GM12878 (cell line): ENCODE measurements around the gene MTMR3. TPM values are rescaled to one million over a fixed set of nuclear protein-coding genes. Genes with fewer than 3 reads are reported as not detected.

Source experiments
- EED ChIP-seq: sonication (generic); IDR thresholded peaks from 2 replicates; pipeline ENCODE4 v1.6.1; 2016; ENCODE audit warnings: antibody characterized with exemption, low read depth
- HDAC2 ChIP-seq: fragments of 200-600 bp; sonication (generic); IDR thresholded peaks from 2 replicates; pipeline ENCODE4 v1.6.1; 2017
- LARP7 ChIP-seq: fragments of 450-650 bp; IDR thresholded peaks from 2 replicates; pipeline ENCODE4 v1.6.1; 2017; ENCODE audit warnings: mild to moderate bottlenecking
- NFYA ChIP-seq: IDR thresholded peaks from 2 replicates; pipeline ENCODE4 v1.6.1; 2011; ENCODE audit warnings: low read depth, mild to moderate bottlenecking, low read length, improper control_type of control experiment, borderline replicate concordance
- RELA ChIP-seq: fragments of 450-650 bp; IDR thresholded peaks from 2 replicates; pipeline ENCODE4 v1.8.0; 2014; ENCODE audit warnings: borderline replicate concordance; ENCODE audit not compliant: partially characterized antibody
- RUNX3 ChIP-seq: IDR thresholded peaks from 2 replicates; pipeline ENCODE4 v1.6.1; 2012; ENCODE audit warnings: low read length, inconsistent platforms
- SP1 ChIP-seq: IDR thresholded peaks from one replicate; pipeline ENCODE4 v1.6.1; 2011; ENCODE audit warnings: low read depth, low read length
- TCF3 ChIP-seq: IDR thresholded peaks from 2 replicates; pipeline ENCODE4 v1.6.1; 2012; ENCODE audit warnings: low read depth, mild to moderate bottlenecking, low read length, borderline replicate concordance; ENCODE audit not compliant: insufficient read depth
- ZBTB40 ChIP-seq: fragments of 450-650 bp; IDR thresholded peaks from 2 replicates; pipeline ENCODE4 v1.6.1; 2016; ENCODE audit warnings: mild to moderate bottlenecking, moderate library complexity, borderline replicate concordance
- polyA plus RNA-seq, 11 experiments: library from polyadenylated mRNA; depleted of rRNA in 4 of 11; unstranded in 6 of 11; stranded (reverse) in 5 of 11; fragments of >200 nt; fragmentation: Nextera tagmentation in 4 of 11; fragmentation: Illumina TruSeq in 1 of 11; extraction: Ambion mirVana in 4 of 11; extraction: Trizol in 1 of 11; gene quantifications; 1 replicate in 1 of 11; 2 replicates in 10 of 11; pipeline versions ENCODE4 v1.2.1 to v1.2.3, GENCODE V29; 2011 to 2016; ENCODE audit warnings: inconsistent platforms in 2 of 11, missing spikeins in 2 of 11, low read depth in 1 of 11
- total RNA-seq, 4 experiments: library from RNA; depleted of rRNA in 3 of 4; stranded (reverse); fragments of >200 nt in 3 of 4; fragmentation: Illumina TruSeq in 1 of 4; extraction: Trizol in 1 of 4; gene quantifications; 2 replicates each; pipeline versions ENCODE4 v1.2.1 to v1.2.3, GENCODE V29; 2013 to 2021
- TF ChIP-seq, protein P1 (sequence below): fragments of 450-650 bp; formaldehyde crosslinking; IDR thresholded peaks from 2 replicates; pipeline ENCODE4 v1.4.0; 2020; ENCODE audit warnings: mild to moderate bottlenecking, moderate library complexity

Gene MTMR3
- total and polyA plus RNA-seq, 10 of the 15 experiments (the other 5 are each of a cell fraction or from before 2014, with no cell fraction given): 1.4 to 23.7 (median 10.6) TPM

DNA sequence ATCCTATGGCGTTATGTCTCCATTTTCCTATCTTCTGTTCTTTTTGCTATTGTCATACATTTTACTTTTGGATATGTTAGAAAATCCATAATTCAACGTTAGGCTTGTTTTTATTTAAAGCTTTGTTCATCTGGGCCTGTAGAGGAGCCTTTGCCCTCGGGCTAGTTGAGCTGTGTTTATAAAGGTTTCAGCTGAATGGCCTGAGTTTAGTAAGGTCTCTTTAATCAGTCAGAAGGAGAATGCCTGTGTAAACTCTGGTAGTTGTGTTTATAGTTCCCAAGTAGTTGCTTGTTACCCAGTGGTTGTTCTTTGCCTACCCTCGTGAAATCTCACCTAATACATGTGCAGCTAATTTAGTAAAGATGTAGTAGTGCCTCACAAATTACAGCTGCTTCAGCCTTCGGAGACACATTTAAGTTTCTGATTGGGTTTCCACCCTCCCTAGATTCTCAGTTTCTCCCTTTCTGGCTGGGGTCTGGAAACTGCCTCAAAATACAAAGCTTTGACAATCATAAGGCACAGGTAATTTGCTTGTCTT lies 33.1 kb downstream of the MTMR3 start (continued):
- TF ChIP-seq, protein P1, sequence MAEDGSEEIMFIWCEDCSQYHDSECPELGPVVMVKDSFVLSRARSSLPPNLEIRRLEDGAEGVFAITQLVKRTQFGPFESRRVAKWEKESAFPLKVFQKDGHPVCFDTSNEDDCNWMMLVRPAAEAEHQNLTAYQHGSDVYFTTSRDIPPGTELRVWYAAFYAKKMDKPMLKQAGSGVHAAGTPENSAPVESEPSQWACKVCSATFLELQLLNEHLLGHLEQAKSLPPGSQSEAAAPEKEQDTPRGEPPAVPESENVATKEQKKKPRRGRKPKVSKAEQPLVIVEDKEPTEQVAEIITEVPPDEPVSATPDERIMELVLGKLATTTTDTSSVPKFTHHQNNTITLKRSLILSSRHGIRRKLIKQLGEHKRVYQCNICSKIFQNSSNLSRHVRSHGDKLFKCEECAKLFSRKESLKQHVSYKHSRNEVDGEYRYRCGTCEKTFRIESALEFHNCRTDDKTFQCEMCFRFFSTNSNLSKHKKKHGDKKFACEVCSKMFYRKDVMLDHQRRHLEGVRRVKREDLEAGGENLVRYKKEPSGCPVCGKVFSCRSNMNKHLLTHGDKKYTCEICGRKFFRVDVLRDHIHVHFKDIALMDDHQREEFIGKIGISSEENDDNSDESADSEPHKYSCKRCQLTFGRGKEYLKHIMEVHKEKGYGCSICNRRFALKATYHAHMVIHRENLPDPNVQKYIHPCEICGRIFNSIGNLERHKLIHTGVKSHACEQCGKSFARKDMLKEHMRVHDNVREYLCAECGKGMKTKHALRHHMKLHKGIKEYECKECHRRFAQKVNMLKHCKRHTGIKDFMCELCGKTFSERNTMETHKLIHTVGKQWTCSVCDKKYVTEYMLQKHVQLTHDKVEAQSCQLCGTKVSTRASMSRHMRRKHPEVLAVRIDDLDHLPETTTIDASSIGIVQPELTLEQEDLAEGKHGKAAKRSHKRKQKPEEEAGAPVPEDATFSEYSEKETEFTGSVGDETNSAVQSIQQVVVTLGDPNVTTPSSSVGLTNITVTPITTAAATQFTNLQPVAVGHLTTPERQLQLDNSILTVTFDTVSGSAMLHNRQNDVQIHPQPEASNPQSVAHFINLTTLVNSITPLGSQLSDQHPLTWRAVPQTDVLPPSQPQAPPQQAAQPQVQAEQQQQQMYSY: no peak
- TF ChIP-seq SP1 (no peak), LARP7 (no peak), ZBTB40 (no peak), NFYA (no peak), TCF3 (no peak), EED (no peak), HDAC2 (no peak), RUNX3 (no peak), RELA (no peak)
- TF ChIP-seq, all 136 proteins: peak for 0
